Panc1 (cell line): ENCODE results near the gene CASP6. TPM values are rescaled to one million over a fixed set of nuclear protein-coding genes. Genes with fewer than 3 reads are reported as not detected.

Source experiments
- ATAC-seq: fragments of 200-7000 bp; cut with Tn5 transposase; 2 replicates; pipeline ENCODE4 v1.9.1; 2020; ENCODE audit warnings: mild to moderate bottlenecking, moderate library complexity
- BruUV-seq: library from RNA; stranded (reverse); fragments of 400-500 nt; replicated peaks from 2 replicates; lab custom pipeline; 2021; lab: Mats Ljungman, UMichigan
- CTCF ChIA-PET: fragments of 300-600 bp; sonication (Branson Sonifier 250); formaldehyde crosslinking; loops from one replicate; lab custom pipeline; 2022; ENCODE audit warnings: antibody characterized with exemption; lab: Charles Lee
- POLR2A ChIA-PET: fragments of 300-600 bp; sonication (Branson Sonifier 250); formaldehyde crosslinking; loops from one replicate; lab custom pipeline; 2022; ENCODE audit warnings: antibody characterized with exemption; lab: Charles Lee
- DNase-seq: peaks from one replicate; pipeline ENCODE4 v3.0.0-alpha.2; 2010; ENCODE audit warnings: low read depth, low spot score
- H3K27ac ChIP-seq: 2 replicates; pipeline ENCODE4 v1.5.1; 2011; ENCODE audit warnings: mild to moderate bottlenecking, low read length, inconsistent platforms
- H3K27me3 ChIP-seq: fragments of 200-500 bp; sonication (Bioruptor generic); 2 replicates; pipeline ENCODE4 v1.6.0; 2014; ENCODE audit warnings: low read length, inconsistent platforms; ENCODE audit not compliant: control insufficient read depth, insufficient read depth
- H3K36me3 ChIP-seq: fragments of 200-500 bp; sonication (Bioruptor generic); 2 replicates; pipeline ENCODE4 v1.5.1; 2014; ENCODE audit warnings: inconsistent platforms, mild to moderate bottlenecking, low read length, moderate library complexity; ENCODE audit not compliant: control insufficient read depth, insufficient read depth
- H3K4me1 ChIP-seq: 2 replicates; pipeline ENCODE4 v1.5.1; 2011; ENCODE audit warnings: inconsistent platforms, mild to moderate bottlenecking, low read length, moderate library complexity; ENCODE audit not compliant: control insufficient read depth, insufficient read depth
- H3K4me3 ChIP-seq, 2 experiments: 2 replicates each; pipeline ENCODE4 v1.5.1; 2011 to 2012; ENCODE audit warnings: low read depth in 2 of 2, low read length in 2 of 2, mild to moderate bottlenecking in 2 of 2, inconsistent platforms in 1 of 2, moderate library complexity in 1 of 2
- H3K9me3 ChIP-seq: fragments of 200-500 bp; sonication (Bioruptor generic); 2 replicates; pipeline ENCODE4 v1.5.1; 2014; ENCODE audit warnings: low read depth, mild to moderate bottlenecking, inconsistent platforms, low read length, moderate library complexity; ENCODE audit not compliant: control insufficient read depth, insufficient read depth
- CTCF ChIP-seq: fragments of 450-650 bp; IDR thresholded peaks from 2 replicates; pipeline ENCODE4 v1.5.1; 2017; ENCODE audit warnings: mild to moderate bottlenecking
- POLR2AphosphoS5 ChIP-seq: IDR thresholded peaks from 2 replicates; pipeline ENCODE4 v1.6.1; 2012; ENCODE audit warnings: mild to moderate bottlenecking, low read depth, low read length, moderate library complexity
- REST ChIP-seq, 2 experiments: IDR thresholded peaks; 2 replicates each; pipeline ENCODE4 v1.6.1; 2011 to 2012; ENCODE audit warnings: low read depth in 2 of 2, control low read depth in 1 of 2, low read length in 1 of 2, mild to moderate bottlenecking in 1 of 2, moderate library complexity in 1 of 2; ENCODE audit not compliant: insufficient read depth in 1 of 2
- SIN3A ChIP-seq: IDR thresholded peaks from 2 replicates; pipeline ENCODE4 v1.6.1; 2012; ENCODE audit warnings: low read depth, mild to moderate bottlenecking, low read length, moderate library complexity, borderline replicate concordance; ENCODE audit not compliant: insufficient read depth
- TCF7L2 ChIP-seq: IDR thresholded peaks from 2 replicates; pipeline ENCODE4 v1.6.1; 2011; ENCODE audit warnings: mild to moderate bottlenecking, low read depth, low read length, inconsistent platforms
- in situ Hi-C: cut with HindIII; loops from 2 replicates; pipeline ENCODE4 v1.10.0; 2016; ENCODE audit warnings: low sequenced_read_pairs, low pct_unique_long_range_greater_than_20kb
- intact Hi-C: fragments of 100-400 bp; cut with micrococcal nuclease; formaldehyde crosslinking; loops from one replicate; pipeline ENCODE4 v1.10.0; 2022; ENCODE audit not compliant: unreplicated experiment
- total RNA-seq: library from RNA; stranded (reverse); gene quantifications from one replicate; pipeline ENCODE4 v1.2.1, GENCODE V29; 2021; ENCODE audit not compliant: unreplicated experiment

The CASP6 gene
- total RNA-seq, 1 experiment from 2014 or later, result 15.2 TPM

GRCh38 chr4:109672169-109672930 lies 30.9 kb downstream of the CASP6 start:
- no peak overlapping the region for H3K4me3 ChIP-seq
- H3K27me3 ChIP-seq, result no peaks in the 10 kb centered on the region
- in situ Hi-C loops, result no loop called here
- H3K27ac ChIP-seq, result no peak overlapping the region
- no peaks in the 10 kb centered on the region for H3K9me3 ChIP-seq
- BruUV-seq, result no TSS peak
- ChIA-PET POLR2A (interaction anchor here (0.8 kb wide), 1 partner anchor 11 kb away, joined by 19 read pairs; no protein-coding TSS in a partner anchor), CTCF (no interaction called here)
- DNase-seq (no peak), ATAC-seq (no peak)
- intact Hi-C loops, result no loop called here
- no peaks in the 10 kb centered on the region for H3K36me3 ChIP-seq
- TF ChIP-seq SIN3A, result no peak
- no peaks in the 10 kb centered on the region for H3K4me1 ChIP-seq

- DNase-seq (no peak), ATAC-seq (no peak)
- Histone ChIP-seq H3K4me1 (no peaks in the 10 kb centered on the region), H3K4me3 (no peak overlapping the region), H3K9me3 (no peaks in the 10 kb centered on the region), H3K27ac (no peak overlapping the region), H3K27me3 (no peaks in the 10 kb centered on the region), H3K36me3 (no peaks in the 10 kb centered on the region)
- no TSS peak for BruUV-seq
- TF ChIP-seq TCF7L2 (no peak), CTCF (no peak), POLR2AphosphoS5 (no peak), REST (IDR thresholded peaks at IDR 0.05; ENCODE audit: insufficient read depth in 1 of 2, low read depth in 2 of 2, low read length in 1 of 2) (no peak), SIN3A (no peak)
- intact Hi-C loops (no loop called here), in situ Hi-C loops (no loop called here)
- ChIA-PET CTCF (no interaction called here), POLR2A (interaction anchor here (0.8 kb wide), 1 partner anchor 10 kb away, joined by 19 read pairs; no protein-coding TSS in a partner anchor)
Observed at GRCh38 chr4:109671350-109671749, 31.9 kb downstream of the CASP6 start.
